Measurements from ENCODE around the gene PASD1.
A peak's percentile ranks its signal among the peaks of the same experiment; 100 is the strongest.

PASD1 gene

DNA sequence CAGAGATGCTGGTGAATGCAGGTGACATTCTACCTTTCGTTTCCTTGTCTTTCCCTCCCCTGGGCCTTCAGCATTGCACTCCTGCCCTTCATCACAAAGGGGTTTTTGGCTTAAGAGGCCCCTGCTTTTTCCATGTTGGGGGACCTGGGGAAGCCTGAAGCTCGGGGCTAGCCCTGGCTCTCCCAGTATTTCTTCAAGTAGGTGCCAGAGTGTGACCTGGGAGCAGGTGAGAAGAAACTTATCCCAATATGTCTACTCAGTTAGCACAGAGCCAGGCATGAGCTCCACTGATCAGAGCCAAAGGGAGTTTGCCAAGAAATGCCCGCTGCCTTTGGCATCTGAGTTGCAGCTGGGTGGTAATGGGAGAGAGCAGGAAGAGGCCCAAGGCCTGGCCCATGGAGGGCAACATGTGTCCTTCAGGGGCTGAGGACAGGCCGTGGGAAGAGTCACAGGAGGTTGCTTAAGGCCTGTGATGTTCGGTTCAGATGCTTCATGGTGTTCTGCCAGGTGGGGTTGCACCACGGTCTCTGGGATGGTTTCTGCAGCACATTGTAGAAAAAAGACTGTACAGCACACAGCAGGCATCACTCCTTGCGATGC, 139.4 kb downstream of the PASD1 start:
- no peak for DNase-seq

DNA sequence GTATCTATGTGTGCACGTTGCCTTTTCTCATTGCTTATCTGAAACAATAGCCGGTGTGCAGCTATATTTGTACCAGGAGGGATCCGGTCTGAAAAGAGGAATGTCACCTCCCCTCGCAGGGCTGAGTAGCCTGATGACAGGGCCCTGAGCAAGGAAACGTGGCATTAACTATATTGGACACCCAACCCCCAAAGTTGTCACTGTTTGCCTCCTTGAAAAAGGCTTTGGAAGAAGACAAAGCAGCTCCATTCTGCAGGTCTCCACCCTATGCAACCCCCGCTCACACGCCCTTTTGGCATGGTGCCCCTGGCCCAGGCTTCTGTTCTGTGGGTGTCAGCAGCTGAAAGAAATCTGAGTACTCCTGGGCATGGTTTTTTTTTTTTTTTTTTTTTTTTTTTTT, 140.0 kb downstream of the PASD1 start:
- DNase-seq: peak; percentile 60

DNA sequence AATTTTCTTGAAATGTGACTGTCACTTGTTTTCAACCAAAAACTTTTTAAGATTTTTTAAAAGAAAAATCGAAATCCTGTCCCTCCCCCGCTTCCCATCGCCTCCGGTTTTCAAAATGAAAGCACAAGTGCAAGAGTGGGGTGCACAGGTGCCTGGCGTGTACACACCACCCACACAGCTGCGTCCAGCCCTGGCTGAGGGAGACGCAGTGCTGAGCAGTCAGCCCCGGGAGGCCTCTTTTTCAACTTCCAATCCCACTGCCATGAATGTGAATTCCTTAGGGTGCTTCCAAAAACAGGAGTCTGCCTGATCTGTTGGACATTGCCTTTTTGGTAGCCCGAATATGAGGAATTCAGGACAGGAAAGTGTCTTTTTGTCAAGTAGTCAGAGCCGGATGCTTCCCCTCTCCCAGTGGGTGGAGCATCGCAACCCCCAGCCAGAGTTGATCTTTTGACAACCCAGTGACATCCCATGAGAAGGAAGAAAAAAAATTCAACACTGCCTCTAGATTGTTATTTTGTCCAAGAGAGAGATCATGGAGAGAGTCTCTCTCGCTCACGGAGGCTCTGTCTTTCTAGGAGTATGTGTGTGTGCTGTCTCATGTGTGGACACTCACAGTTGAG, 140.7 kb downstream of the PASD1 start:
- DNase-seq: no peak

DNA sequence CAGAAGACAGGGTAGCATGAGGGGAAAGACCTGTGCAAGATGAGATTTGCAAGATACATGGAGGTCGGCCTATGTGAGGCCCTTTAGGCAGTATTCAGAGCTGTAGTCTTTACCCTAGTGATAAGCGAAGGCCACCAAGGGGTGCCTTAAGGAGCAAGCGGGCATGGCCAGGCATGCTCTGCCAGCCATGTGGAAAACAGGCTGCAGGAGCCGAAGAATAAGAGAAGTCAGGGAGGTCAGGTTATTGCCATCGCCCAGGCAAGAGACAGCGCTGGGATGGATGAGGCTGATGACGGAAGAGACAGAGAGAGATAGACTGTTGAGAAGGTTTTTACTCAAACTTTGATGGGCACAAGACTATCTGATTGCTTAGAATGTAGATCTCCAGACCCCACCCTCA, 145.3 kb downstream of the PASD1 start:
- DNase-seq: no peak

GRCh38 chrX:151710457-151710856, 147.0 kb downstream of the PASD1 start:
- no peak for DNase-seq

- no peak for DNase-seq
These were observed 147.7 kb downstream of the PASD1 start for GRCh38 chrX:151711154-151711553.

GRCh38 chrX:151711787-151712186, 148.3 kb downstream of the PASD1 start:
- DNase-seq: peak; percentile 21

DNA sequence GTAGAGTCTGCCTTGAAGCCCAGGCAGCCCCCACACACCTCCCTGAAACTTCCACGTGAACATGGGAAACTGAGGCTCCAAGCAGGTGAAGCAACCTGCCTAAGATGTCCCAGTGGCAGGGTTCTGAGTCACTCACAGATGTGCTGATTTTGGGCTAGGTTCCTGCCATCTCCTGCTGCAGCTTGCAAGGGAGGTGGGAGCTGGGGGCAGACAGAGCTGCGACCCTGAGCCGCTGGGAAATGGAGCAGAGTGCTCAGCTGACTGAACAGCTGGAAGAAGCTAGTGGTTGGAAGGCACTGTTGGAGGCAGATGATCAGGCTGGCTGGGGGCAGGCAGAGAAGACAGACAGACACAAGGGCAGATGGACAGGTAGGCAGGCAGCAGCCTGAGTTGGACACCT, 148.8 kb downstream of the PASD1 start:
- DNase-seq: no peak

GRCh38 chrX:151713849-151714248, 150.4 kb downstream of the PASD1 start:
- DNase-seq: peak; percentile 18

DNA sequence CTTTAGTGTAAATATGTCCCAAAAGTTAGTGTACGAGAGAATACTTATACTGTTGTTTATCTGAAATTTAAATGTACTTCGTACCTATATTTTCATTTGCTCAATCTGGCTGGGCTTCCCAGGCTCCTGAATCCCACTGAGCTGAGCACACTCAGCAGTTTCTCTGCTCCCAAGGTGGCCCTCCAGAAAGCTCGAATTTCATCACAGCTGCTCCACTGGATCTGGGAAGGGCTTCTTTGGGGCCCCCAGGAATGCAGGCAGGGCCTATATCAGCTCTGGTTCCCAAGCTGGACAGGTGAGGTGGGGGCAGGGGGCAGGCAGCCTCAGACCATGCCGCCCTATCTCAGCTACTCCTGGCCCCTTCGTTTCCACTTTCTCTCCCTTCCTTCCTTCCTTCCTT, 150.9 kb downstream of the PASD1 start:
- no peak for DNase-seq

DNA sequence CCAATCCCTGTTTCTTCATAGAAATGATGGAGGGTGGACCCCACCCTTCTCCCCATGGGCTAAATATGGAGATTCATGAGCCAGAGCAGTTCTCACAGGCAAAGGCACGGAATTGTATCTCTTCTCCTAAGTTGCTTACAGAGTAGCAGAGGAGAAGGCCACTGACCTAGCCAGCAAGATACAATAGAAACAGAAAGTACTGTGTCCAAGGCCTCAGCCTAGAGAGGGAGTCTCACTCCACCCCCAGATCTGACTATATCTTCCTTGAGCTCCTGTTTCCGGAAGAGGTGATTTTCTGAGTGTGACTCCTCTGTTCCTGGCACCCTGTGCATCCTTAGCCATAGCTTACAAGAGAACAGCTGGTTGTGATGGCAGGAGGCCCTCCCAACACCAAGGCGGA, 152.3 kb downstream of the PASD1 start, which contains the start of gene FATE1:
TSS of gene FATE1 (plus strand) at position 284 of the 400 bp plus-strand sequence. CDS start at position 369, 85 bp downstream.
- no peak for DNase-seq

DNA sequence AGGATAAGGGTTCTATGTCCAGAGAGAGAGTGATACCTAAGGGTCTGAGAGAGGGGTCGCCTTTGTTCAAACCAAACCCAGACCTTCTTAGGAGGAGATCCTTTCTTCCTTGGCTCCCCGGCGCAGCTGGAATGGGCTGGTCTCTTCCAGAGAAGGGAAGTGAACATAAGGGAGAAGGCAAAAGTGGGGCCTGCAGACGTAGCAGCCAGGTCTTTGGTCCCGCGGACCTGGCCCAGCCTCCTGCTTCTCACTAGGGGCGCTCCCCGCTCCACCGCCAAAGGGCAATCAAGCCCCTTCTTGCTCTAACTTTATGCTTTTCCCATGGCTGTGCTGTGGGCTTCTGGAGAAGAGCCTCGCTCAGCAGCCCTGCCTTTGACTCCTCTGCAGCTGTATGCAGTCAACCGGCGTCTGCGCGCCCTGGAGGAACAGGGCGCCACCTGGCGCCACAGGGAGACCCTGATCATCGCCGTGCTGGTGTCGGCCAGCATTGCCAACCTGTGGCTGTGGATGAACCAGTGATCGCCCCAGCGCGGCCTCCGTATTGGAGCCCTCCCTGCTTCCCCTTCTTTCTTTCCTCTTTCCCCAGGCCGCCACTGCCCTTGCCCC, 158.9 kb downstream of the PASD1 start:
- no peak for DNase-seq

GRCh38 chrX:151723156-151723760, 159.8 kb downstream of the PASD1 start:
- no peak for DNase-seq

GRCh38 chrX:151724563-151725337, 161.3 kb downstream of the PASD1 start:
- DNase-seq: no peak

DNA sequence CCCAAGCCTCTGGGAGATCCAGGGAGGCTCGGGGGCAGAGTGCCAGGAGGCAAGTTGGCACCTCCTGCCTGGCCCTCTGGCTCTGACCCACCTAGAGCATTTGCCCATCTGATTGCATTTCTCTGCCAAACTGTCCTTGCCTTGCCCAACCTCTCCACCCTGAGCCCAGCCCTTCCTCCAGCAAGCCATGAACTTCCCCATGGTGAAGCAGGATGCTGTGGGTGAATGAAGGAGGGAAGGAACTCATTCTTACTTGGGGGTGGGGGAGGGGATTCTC, 161.8 kb downstream of the PASD1 start:
- DNase-seq: no peak

Data from NCI-H1092 (cell line).